Transverse colon (tissue), 4 donors: ENCODE measurements around the gene PAQR9.

Experiments used
- CTCF ChIP-seq, 5 experiments: fragments of 200-600 bp in 3 of 5; fragments of 450-650 bp in 2 of 5; sonication (generic) in 3 of 5; IDR thresholded peaks; 1 replicate in 2 of 5; 2 replicates in 3 of 5; pipeline ENCODE4 v1.5.1; 2016 to 2017; ENCODE audit warnings: antibody characterized with exemption in 5 of 5, inconsistent platforms in 3 of 5, mild to moderate bottlenecking in 2 of 5, moderate library complexity in 1 of 5
- EP300 ChIP-seq: sonication (generic); formaldehyde crosslinking; IDR thresholded peaks from one replicate; pipeline ENCODE4 v1.6.1; 2017; ENCODE audit warnings: antibody characterized with exemption, low read depth
- POLR2A ChIP-seq: fragments of 450-650 bp; IDR thresholded peaks from one replicate; pipeline ENCODE4 v1.6.1; 2016; ENCODE audit warnings: antibody characterized with exemption, mild to moderate bottlenecking, moderate library complexity
- POLR2AphosphoS5 ChIP-seq, 3 donors: sonication (generic); formaldehyde crosslinking; IDR thresholded peaks; one replicate each; pipeline ENCODE4 v1.6.1; 2016; ENCODE audit warnings: antibody characterized with exemption in 3 of 3

- TF ChIP-seq CTCF (IDR thresholded peaks at IDR 0.05) (no peak), POLR2A (no peak), POLR2AphosphoS5 (IDR thresholded peaks at IDR 0.05) (no peak), EP300 (no peak)
Observed at GRCh38 chr3:142963516-142964448, at the start of gene PAQR9.
